Thyroid gland (tissue), 4 donors: ENCODE measurements around the gene C11orf65.

Experiments
- POLR2A ChIP-seq, 2 donors: fragments of 450-650 bp; IDR thresholded peaks; one replicate each; pipeline ENCODE4 v1.6.1; 2017; ENCODE audit warnings: antibody characterized with exemption in 2 of 2, mild to moderate bottlenecking in 2 of 2, moderate library complexity in 1 of 2
- TF ChIP-seq, protein P1 (sequence below), 6 experiments: fragments of 200-600 bp in 3 of 6; fragments of 450-650 bp in 3 of 6; sonication (generic) in 3 of 6; IDR thresholded peaks; one replicate each; pipeline ENCODE4 v1.5.1; 2016 to 2019; ENCODE audit warnings: antibody characterized with exemption in 6 of 6, mild to moderate bottlenecking in 2 of 6, inconsistent platforms in 1 of 6, moderate library complexity in 1 of 6

- TF ChIP-seq, protein P1, sequence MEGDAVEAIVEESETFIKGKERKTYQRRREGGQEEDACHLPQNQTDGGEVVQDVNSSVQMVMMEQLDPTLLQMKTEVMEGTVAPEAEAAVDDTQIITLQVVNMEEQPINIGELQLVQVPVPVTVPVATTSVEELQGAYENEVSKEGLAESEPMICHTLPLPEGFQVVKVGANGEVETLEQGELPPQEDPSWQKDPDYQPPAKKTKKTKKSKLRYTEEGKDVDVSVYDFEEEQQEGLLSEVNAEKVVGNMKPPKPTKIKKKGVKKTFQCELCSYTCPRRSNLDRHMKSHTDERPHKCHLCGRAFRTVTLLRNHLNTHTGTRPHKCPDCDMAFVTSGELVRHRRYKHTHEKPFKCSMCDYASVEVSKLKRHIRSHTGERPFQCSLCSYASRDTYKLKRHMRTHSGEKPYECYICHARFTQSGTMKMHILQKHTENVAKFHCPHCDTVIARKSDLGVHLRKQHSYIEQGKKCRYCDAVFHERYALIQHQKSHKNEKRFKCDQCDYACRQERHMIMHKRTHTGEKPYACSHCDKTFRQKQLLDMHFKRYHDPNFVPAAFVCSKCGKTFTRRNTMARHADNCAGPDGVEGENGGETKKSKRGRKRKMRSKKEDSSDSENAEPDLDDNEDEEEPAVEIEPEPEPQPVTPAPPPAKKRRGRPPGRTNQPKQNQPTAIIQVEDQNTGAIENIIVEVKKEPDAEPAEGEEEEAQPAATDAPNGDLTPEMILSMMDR (IDR thresholded peaks at IDR 0.05) = no peak
- TF ChIP-seq POLR2A (IDR thresholded peaks at IDR 0.05) = no peak
Measured at GRCh38 chr11:108435066-108435465, 32.3 kb downstream of the C11orf65 start.
